ENCODE data around the gene SYTL1. TPM values are rescaled to one million over a fixed set of nuclear protein-coding genes. Genes with fewer than 3 reads are reported as not detected.

Gene SYTL1
- polyA plus RNA-seq, 1 donor from 2014 or later = not detected

DNA sequence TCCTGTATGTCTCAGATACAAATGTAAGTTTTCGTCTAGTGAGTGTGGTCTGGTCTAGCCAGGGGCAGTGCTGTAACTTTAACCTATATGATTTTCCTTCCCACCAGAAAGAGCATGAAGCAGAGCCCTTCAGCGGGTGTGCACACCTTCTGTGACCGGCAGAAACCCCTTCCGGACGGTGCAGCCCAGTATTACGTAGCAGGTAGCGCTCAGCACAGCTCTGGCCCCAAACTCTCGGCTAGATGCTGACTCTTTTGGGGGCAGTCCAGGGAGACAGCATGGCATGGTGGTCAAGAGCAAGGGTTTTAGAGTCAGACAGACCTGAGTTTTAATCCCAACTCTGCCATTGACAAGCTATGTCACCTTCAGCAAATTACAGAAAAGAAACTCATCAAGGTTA, 47.9 kb upstream of the SYTL1 start:
- no peak overlapping the region for H3K9ac ChIP-seq (ENCODE audit: low read length)
- H3K27me3 ChIP-seq (ENCODE audit: insufficient read depth, low read depth, low read length) = no peaks in the 10 kb centered on the region
- H3K4me2 ChIP-seq (ENCODE audit: low read length) = no peak overlapping the region
- no peaks in the 10 kb centered on the region for H3K9me3 ChIP-seq (ENCODE audit: low read length)
- H2AFZ ChIP-seq (ENCODE audit: low read depth, low read length) = no peak overlapping the region
- no peaks in the 10 kb centered on the region for H3K36me3 ChIP-seq (ENCODE audit: insufficient read depth, low read length)
- no peak for TF ChIP-seq MXI1 (conservative IDR thresholded peaks at IDR 0.05; ENCODE audit: poor library complexity, severe bottlenecking)
- TF ChIP-seq CTCF (IDR thresholded peaks at IDR 0.05; ENCODE audit: poor library complexity, severe bottlenecking) = no peak
- TF ChIP-seq SMC3 (conservative IDR thresholded peaks at IDR 0.05; ENCODE audit: poor library complexity) = no peak
- no peak for TF ChIP-seq EZH2 (IDR thresholded peaks at IDR 0.05; ENCODE audit: borderline replicate concordance, insufficient read depth, low read length, poor library complexity, severe bottlenecking)
- TF ChIP-seq RAD21 (conservative IDR thresholded peaks at IDR 0.05) = no peak
- no peak for TF ChIP-seq POLR2AphosphoS5 (IDR thresholded peaks at IDR 0.05)
- TF ChIP-seq EP300 (conservative IDR thresholded peaks at IDR 0.05; ENCODE audit: poor library complexity, severe bottlenecking) = no peak
- TF ChIP-seq TAF1 (IDR thresholded peaks at IDR 0.05; ENCODE audit: low read depth) = no peak
- TF ChIP-seq, protein P1, sequence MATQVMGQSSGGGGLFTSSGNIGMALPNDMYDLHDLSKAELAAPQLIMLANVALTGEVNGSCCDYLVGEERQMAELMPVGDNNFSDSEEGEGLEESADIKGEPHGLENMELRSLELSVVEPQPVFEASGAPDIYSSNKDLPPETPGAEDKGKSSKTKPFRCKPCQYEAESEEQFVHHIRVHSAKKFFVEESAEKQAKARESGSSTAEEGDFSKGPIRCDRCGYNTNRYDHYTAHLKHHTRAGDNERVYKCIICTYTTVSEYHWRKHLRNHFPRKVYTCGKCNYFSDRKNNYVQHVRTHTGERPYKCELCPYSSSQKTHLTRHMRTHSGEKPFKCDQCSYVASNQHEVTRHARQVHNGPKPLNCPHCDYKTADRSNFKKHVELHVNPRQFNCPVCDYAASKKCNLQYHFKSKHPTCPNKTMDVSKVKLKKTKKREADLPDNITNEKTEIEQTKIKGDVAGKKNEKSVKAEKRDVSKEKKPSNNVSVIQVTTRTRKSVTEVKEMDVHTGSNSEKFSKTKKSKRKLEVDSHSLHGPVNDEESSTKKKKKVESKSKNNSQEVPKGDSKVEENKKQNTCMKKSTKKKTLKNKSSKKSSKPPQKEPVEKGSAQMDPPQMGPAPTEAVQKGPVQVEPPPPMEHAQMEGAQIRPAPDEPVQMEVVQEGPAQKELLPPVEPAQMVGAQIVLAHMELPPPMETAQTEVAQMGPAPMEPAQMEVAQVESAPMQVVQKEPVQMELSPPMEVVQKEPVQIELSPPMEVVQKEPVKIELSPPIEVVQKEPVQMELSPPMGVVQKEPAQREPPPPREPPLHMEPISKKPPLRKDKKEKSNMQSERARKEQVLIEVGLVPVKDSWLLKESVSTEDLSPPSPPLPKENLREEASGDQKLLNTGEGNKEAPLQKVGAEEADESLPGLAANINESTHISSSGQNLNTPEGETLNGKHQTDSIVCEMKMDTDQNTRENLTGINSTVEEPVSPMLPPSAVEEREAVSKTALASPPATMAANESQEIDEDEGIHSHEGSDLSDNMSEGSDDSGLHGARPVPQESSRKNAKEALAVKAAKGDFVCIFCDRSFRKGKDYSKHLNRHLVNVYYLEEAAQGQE (IDR thresholded peaks at IDR 0.05; ENCODE audit: borderline replicate concordance) = no peak
- no peaks in the 10 kb centered on the region for H3F3A ChIP-seq (ENCODE audit: insufficient read depth, low read length, poor library complexity, severe bottlenecking)
- H3K27ac ChIP-seq (ENCODE audit: low read length) = no peak overlapping the region
- H3K4me3 ChIP-seq (ENCODE audit: low read length) = no peak overlapping the region
- H4K20me1 ChIP-seq (ENCODE audit: insufficient read depth) = no peaks in the 10 kb centered on the region
- no peaks in the 10 kb centered on the region for H3K79me2 ChIP-seq (replicated peaks; ENCODE audit: insufficient read depth, low read length)
- no peaks in the 10 kb centered on the region for H3K9me2 ChIP-seq (ENCODE audit: insufficient read depth, low read length)

GRCh38 chr1:27296773-27297291, 45.0 kb upstream of the SYTL1 start:
- Histone ChIP-seq H3K4me3 (ENCODE audit: low read length) (no peak overlapping the region), H3K27me3 (ENCODE audit: insufficient read depth, low read depth, low read length) (no peaks in the 10 kb centered on the region), H3K36me3 (ENCODE audit: insufficient read depth, low read length) (no peaks in the 10 kb centered on the region), H4K20me1 (ENCODE audit: insufficient read depth) (no peaks in the 10 kb centered on the region), H2AFZ (ENCODE audit: low read depth, low read length) (no peak overlapping the region), H3K27ac (ENCODE audit: low read length) (no peak overlapping the region), H3K79me2 (replicated peaks; ENCODE audit: insufficient read depth, low read length) (no peaks in the 10 kb centered on the region), H3K9me2 (ENCODE audit: insufficient read depth, low read length) (no peaks in the 10 kb centered on the region), H3K9me3 (ENCODE audit: low read length) (no peaks in the 10 kb centered on the region), H3F3A (ENCODE audit: insufficient read depth, low read length, poor library complexity, severe bottlenecking) (no peaks in the 10 kb centered on the region), H3K9ac (ENCODE audit: low read length) (no peak overlapping the region), H3K4me2 (ENCODE audit: low read length) (no peak overlapping the region)
- TF ChIP-seq CTCF (IDR thresholded peaks at IDR 0.05; ENCODE audit: poor library complexity, severe bottlenecking) = peak; percentile 71
- peak; percentile 74 for TF ChIP-seq SMC3 (conservative IDR thresholded peaks at IDR 0.05; ENCODE audit: poor library complexity)
- TF ChIP-seq EZH2 (IDR thresholded peaks at IDR 0.05; ENCODE audit: borderline replicate concordance, insufficient read depth, low read length, poor library complexity, severe bottlenecking) = no peak
- peak; percentile 66 for TF ChIP-seq RAD21 (conservative IDR thresholded peaks at IDR 0.05)
- no peak for TF ChIP-seq EP300 (conservative IDR thresholded peaks at IDR 0.05; ENCODE audit: poor library complexity, severe bottlenecking)

Data from neural cell (in vitro differentiated cells).